GM19351 (cell line): ENCODE measurements around the gene SYNPO2L.

Experiments
- ATAC-seq: cut with Tn5 transposase; IDR thresholded peaks from one replicate; pipeline ENCODE4 v1.9.1; 2021; ENCODE audit warnings: mild to moderate bottlenecking, moderate library complexity; ENCODE audit not compliant: unreplicated experiment

SYNPO2L gene

GRCh38 chr10:73650537-73651331, 5.1 kb downstream of the SYNPO2L start:
- peak; percentile 50 for ATAC-seq

GRCh38 chr10:73649876-73650536, 5.8 kb downstream of the SYNPO2L start:
- no peak for ATAC-seq

GRCh38 chr10:73648975-73649829, 6.6 kb downstream of the SYNPO2L start:
- no peak for ATAC-seq

- ATAC-seq, result no peak
These were observed 7.8 kb downstream of the SYNPO2L start for GRCh38 chr10:73647875-73648651.

GRCh38 chr10:73647211-73647874, 8.5 kb downstream of the SYNPO2L start:
- ATAC-seq, result no peak

- no peak for ATAC-seq
These were observed 9.2 kb downstream of the SYNPO2L start for GRCh38 chr10:73646598-73647041.

DNA sequence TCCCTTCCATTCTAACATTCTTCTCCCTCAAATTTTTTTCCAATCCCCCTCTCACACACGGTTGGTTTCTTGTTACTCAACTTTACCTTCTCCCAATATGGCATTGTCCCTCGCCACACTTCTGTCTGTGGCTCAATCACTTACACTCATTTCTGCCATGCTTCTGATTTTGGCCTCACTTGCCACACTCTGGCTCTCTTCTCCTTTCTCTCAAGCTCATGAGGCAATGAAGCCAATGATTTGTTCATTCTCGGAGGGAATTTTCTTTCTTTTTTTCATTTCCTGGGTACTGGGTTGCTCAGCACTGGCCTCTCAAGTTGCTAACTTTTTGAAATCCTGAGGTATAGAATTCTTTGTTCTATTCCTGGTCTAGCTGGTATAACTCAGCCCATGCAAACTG, 10.6 kb downstream of the SYNPO2L start:
- no peak for ATAC-seq

GRCh38 chr10:73644767-73645166, 11.1 kb downstream of the SYNPO2L start:
- no peak for ATAC-seq

- no peak for ATAC-seq
These were observed 11.7 kb downstream of the SYNPO2L start for GRCh38 chr10:73644015-73644743.

- no peak for ATAC-seq
These were observed 12.5 kb downstream of the SYNPO2L start for GRCh38 chr10:73643362-73643761.

GRCh38 chr10:73641328-73642060, 14.3 kb downstream of the SYNPO2L start, which contains the start of gene MYOZ1:
Gene MYOZ1, minus strand, starts transcription at chr10:73641474. Its CDS starts 1,457 bp downstream, at chr10:73640017.
- no peak for ATAC-seq

DNA sequence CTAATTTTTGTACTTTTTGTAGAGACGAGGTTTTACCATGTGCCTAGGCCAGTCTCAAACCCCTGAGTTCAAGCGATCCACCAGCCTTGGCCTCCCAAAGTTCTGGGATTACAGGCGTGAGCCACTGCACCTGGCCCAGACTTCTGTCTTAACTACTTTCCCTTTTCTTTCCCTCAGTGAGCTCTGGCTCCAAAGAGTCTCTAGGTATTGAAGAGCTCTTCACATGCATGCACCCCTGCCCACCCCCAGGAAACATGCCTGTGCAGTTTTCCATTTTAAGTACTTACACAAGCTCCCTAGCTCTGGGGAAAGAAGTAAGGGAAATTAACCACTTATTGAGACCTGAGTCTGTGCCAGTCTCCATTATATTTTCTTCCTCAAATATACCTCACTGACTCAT, 16.5 kb downstream of the SYNPO2L start:
- no peak for ATAC-seq

- no peak for ATAC-seq
These were observed 20.0 kb downstream of the SYNPO2L start for GRCh38 chr10:73635781-73636180.

DNA sequence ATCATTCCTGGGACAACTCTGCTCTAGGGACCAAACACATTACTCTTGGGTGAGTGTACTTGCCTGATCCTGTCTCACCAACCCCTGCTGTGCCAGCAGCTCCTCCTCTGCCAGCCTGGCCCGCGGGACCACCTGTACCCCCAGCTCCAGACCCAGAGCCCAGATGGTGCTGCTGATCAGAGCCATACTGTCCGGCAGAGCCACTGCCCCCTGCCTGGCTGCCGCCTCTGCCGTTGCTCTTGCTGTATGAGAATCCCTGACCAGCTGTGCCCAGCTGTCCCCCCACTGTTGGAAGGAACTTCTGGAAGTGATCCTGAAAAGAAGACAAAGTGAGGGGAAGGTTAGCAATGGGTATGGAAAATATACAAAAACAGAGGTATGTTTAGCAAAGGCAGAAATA, 21.4 kb downstream of the SYNPO2L start:
- ATAC-seq, result no peak

DNA sequence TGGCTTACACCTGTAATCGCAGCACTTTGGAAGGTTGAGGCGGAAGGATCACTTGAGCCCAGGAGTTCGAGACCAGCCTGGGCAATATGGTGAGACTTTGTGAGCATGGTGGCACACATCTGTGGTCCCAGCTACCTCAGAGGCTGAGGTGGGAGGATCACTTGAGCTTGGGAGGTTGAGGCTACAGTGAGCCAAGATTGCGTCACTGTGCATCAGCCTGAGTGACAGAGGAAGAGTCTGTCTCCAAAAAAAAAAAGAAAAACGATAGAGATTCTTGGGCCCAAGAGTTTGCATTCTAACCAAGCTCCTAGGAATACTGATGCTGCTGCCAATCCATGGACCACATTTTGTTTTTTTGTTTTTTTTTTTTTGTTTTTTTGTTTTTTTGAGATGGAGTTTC, 26.7 kb downstream of the SYNPO2L start:
- ATAC-seq, result no peak

DNA sequence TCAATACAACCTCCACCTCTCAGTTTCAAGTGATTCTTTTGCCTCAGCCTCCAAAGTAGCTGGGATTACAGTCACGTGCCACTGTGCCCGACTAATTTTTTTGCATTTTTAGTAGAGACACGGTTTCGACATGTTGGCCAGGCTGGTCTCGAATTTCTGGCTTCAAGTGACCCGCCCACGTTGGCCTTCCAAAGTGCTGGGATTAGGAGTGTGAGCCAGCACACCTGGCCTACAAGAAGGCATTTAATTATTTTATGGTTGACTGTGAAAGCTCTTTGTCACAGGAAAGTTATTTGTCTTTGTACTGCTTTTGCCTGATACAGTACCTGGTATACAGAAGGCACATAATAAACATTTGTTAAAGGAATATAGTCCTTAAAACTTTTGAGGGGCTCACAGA, 27.4 kb downstream of the SYNPO2L start:
- no peak for ATAC-seq

GRCh38 chr10:73627300-73627699, 28.5 kb downstream of the SYNPO2L start:
- no peak for ATAC-seq

DNA sequence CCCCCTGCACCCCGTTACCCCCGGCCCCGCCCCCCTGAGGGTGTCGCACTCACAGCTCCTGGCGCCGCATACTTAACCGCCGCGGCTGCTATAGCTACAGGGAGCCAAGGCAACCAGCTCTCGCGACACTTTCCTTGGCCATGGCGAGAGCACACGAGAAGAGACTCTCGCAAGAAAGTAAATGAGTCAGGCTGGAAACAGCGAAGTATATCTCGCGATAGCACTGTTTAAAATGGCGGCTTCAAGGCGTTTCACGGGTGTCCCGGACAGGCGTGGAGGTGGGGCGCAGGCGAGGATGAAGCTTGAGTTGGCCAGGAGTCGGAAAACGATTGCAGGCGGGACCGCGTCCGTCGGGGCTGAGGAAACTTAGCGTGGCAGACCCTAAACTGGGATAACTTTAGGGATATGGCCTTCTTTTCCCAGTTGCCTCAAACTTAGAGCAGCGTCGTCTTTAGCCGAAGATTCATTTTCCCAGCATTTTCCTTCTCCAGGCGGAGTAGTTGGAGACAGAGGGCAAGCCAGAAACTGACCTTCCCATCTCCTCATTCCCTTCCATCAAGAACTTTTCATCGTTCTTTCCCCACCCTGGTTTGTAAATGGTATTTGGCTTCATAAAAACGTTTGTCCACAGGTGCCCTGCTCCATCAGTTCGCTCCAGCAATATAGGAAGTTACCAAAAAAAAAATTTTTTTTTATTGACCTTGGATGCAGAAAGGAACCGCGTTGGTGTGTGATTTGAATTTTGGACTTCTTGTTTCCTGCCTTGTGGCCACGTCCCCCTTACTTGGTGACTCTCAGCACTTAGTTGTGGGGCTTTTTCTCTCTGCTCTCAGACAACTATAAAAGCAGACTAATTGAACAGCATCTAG, 29.7 kb downstream of the SYNPO2L start:
- ATAC-seq, result peak; percentile 95
